GM21390 (cell line): Measurements from ENCODE around the gene OR51B5.
A peak's percentile ranks its signal among the peaks of the same experiment; 100 is the strongest.
"Not testable (repeated sequence)": the region's sequence is repeated elsewhere in the genome, so short reads cannot be mapped to it uniquely, and the experiment has no call there.

Source experiments
- ATAC-seq: cut with Tn5 transposase; IDR thresholded peaks from one replicate; pipeline ENCODE4 v1.9.1; 2021; ENCODE audit not compliant: unreplicated experiment

Gene OR51B5, protein sequence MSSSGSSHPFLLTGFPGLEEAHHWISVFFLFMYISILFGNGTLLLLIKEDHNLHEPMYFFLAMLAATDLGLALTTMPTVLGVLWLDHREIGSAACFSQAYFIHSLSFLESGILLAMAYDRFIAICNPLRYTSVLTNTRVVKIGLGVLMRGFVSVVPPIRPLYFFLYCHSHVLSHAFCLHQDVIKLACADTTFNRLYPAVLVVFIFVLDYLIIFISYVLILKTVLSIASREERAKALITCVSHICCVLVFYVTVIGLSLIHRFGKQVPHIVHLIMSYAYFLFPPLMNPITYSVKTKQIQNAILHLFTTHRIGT

DNA sequence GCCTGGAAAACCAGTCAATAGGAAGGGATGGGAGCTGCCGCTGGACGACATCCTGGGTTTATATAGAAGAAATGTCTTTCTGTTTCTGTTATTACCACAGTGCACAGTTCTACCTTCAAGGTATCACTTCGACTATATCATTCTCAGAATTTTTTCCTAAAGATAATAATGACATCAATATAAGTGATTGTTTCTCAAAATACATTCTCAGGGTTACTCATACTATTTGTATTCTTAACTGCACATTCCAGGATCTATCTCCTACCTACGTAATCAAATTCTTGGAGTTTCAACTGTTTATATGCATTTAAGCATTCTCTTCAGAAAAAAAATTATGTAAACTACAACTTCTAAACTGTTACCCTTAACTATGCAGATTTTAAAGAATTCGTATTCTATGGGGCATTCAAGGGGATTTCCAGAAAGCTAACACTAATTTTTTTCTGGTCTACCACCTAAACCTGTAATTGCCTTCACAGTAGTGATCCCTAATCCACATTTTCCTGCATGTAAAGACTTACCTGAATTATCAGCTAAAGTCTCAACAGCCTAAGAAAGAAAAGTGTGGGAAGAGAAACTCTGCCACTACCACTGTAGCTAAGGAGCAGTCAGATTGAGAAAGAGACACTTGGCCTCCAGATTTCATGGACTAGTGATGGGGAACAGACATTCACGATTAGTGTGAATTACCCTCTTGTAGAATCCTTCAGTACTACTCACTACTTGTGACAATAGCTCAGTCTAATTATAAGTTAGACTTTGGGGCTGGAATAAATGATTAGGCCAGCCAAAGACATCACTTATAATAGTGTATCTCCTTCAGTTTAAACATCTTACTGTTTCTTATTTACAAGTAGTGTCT, at the start of gene OR51B5:
Gene OR51B5, minus strand, starts transcription at position 51 of the 862 bp plus-strand sequence. Its CDS starts 0 bp downstream, at position 51.
- ATAC-seq, result no peak

DNA sequence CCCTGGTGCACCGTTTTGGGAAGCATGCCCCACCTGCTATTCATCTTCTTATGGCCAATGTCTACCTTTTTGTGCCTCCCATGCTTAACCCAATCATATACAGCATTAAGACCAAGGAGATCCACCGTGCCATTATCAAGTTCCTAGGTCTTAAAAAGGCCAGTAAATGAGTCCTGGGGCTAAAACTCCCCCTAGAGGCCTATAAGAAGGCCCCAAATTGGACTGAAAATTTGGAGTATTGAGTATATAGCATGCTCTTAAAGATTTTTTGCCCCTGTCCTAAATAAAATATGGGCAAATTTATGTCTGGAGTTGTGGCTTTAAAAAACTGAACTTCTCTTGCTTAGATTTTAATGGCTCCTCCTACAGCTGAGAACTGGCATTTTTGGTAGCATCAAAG, 46.9 kb upstream of the OR51B5 start:
- ATAC-seq, result no peak

DNA sequence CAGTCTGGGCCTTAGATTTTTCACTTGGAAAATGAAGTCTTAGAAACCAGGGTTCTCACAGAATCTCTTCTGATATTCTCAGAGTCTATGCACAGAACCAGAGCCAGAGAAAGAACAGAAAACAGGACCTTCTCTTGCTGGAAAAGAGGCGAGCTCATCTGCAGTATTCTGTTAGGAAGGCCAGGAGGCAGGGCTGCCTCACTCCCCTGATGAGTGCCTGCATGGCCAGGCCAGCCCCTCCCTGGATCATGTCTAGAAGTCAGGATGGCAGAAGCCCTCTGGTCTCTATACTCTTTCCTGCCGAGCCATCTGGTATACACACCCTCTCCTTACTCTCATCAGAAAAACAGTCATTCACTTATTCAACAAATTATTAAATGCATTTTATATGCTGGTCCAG, 41.0 kb upstream of the OR51B5 start:
- ATAC-seq, result no peak

DNA sequence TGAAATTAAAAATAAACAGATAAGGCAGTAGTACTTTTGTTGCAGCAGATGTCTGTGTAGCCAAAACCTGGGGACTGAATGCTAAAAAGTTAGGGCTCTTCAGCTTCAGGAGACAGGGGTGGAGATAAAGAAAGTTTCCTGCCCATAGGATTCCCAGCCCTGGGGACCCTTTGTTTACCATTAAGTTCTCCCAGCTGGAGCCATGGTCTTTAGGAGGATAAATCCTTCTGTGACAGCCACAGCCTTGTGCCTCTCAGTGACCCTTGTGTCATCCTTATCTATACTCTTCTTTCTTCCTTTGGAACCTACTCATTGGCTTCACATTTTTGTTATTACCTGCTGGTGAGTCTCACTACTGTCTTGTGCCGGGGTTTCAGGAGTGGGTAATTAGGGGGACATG, 40.3 kb upstream of the OR51B5 start, which contains the start of gene OR51M1:
Gene OR51M1, plus strand, starts transcription at position 237 of the 400 bp plus-strand sequence. CDS start 5,587 bp downstream, outside the sequence.
- no peak for ATAC-seq

DNA sequence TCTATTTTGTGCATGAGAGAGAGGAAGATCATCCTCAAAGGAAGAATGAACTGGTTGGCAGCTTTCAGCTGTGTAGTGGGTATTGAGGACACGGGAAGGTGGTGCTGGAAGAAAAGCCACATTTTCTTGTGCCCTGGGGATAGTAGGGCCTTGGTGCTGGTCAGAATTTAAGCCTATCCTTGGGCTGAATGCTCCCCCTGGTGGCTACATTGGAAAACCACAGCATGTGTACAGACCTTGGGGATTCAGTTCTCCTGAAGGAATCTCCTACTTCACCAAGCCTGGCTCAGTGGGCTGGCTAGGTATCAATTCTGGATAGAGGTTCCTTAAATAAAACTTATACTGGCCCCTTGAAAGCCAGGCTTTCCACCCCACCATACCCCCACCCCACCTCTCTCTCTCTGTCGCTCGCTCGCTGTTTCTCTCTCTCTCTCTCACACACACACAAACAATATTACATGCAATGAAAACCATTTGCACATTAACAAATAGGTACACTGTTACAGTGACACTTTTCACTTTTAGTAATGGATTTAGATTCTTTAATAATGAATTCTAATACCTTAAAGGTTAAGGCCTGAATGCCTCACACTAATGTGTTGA, 37.5 kb upstream of the OR51B5 start:
- ATAC-seq, result peak; percentile 90

DNA sequence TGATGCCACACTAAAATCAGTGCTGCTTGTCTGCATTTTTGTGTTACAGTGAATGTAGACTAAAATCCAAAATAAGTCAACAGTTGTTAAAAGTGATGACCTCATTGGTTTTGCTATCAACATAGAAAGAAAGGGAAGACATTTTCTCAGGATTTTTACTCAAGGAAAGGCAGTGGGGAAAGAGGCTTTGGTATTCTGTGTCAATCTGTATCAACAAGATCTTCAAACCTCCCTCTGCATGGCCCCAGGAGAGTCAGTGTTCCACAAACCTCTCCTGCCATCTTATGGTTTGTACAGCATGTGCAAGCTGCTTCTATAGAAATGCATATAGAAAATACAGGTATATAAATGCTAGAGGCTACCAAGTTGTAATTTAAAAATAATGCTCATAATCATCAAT, 26.5 kb upstream of the OR51B5 start:
- ATAC-seq, result no peak

DNA sequence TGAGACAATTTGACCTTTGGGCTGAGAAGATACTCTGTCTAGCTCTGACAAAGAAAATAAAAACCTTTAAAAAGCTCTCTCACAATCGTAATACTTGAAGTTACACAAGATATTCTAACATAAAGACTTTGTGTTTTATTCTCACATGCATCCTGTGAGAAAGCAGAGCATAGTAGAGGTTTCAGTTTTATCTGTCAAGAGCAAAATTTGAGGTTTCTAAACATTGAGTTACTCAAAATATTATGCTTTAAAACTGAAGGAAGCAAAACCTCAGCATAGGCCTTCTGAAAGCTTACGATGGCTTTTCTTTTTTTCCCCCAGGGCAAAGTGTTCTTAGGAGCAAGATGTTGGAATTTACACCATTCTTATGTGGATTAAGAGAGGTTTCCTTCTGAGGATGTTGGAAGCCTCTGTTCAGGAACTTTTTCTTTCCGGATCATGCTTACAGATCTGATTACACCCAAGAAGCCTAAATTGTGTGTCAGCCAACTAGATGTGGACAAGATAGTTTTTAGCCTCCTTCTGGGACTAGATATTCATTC, 25.2 kb upstream of the OR51B5 start:
- ATAC-seq, result no peak

DNA sequence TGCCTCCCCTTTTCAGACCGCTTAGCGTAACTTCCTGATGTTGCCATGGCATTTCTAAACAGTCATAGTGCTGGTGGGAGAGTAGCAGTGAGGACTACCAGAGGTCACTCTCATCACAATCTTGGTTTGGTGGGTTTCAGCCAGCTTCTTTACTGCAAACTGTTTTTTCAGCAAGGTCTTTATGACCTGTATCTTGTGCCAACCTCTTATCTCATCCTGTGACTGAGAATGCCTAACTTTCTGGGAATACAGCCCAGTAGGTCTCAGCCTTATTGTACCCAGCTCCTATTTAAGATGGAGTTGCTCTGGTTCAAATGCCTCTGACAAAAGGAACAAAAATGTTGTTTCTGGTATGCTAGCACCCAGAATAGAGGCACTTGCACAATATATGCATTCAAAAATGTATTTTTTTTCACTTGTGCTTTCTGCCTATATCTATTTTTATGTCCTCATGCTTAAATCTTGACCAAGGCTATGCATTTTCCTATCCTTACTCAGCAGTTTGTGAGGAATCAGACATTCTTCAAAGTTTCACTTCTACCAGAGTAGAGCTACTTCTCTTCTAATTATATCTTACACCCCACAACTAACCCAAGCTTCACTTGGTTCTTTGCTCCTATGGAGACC, 24.2 kb upstream of the OR51B5 start:
- ATAC-seq, result no peak

DNA sequence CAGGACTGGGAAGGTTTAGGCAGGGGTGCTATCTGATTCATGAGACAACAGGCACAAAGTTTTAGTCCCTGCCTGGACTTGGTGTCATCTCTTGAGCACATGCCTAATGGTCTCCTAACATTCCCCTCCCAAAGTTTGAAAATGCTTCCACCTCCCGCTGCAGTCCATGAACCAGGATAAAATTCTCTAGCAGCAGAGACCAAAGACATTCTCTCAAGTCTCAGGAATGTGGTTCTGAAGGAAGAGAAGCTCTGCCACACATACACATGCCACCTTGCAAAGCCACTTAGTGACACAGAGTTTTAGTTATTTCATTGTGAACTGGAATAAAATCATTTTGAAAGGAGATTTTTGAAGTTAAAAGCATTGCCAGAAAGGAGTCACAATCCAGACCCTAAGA, 23.5 kb upstream of the OR51B5 start:
- ATAC-seq, result no peak

DNA sequence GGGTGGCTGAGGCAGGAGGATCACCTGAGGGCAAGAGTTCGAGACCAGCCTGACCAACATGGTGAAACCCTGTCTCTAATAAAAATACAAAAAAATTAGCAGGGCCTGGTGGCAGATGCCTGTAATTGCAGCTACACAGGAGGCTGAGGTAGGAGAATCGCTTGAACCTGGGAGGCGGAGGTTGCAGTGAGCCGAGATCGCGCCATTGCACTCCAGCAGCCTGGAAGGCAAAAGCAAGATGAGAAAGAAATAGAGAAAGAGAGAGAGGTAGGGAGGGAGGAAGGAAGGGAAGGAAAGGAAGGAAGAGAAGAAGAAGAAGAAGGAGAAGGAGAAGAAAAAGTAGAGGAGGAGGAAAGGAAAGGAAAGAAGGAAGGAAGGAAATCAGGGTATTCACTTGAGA, 23.0 kb upstream of the OR51B5 start:
- not testable (repeated sequence) for ATAC-seq

DNA sequence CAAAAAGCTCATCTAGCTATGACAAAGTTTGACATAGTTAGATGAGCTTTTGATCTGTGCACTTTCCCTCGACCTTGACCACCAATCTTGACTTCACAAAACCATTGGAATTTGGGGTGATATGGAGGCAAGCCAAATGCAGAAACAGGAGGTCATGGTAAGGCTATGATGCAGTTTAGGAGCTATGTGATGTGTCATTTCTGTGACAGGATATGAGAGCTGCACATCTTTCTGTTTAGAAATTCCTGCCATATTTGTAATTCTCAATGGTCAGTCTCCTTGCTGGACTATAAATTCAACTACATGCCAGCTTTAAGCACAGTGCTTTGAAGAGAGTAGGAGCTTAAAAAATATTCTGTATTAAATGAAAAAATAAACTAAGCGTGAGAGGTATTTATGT, 20.9 kb upstream of the OR51B5 start:
- ATAC-seq, result no peak

DNA sequence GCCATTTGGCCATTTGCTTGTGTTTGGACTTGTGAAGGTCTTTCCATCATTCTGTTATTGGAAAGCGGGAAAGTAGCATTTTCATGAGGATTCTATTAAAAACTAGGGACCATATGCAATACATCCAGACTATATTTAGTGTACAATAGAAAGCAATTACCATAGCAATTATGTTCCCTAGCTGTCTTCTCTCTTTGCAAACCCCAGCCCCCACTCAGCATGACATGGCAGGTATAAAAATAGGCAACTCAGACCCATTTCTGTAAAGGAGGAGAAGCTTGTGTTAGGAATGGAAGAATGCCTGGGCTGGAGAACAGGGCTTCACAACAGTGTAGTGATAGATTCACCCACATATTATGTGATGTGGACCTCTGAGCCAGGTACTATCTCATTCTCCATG, 20.4 kb upstream of the OR51B5 start:
- no peak for ATAC-seq

DNA sequence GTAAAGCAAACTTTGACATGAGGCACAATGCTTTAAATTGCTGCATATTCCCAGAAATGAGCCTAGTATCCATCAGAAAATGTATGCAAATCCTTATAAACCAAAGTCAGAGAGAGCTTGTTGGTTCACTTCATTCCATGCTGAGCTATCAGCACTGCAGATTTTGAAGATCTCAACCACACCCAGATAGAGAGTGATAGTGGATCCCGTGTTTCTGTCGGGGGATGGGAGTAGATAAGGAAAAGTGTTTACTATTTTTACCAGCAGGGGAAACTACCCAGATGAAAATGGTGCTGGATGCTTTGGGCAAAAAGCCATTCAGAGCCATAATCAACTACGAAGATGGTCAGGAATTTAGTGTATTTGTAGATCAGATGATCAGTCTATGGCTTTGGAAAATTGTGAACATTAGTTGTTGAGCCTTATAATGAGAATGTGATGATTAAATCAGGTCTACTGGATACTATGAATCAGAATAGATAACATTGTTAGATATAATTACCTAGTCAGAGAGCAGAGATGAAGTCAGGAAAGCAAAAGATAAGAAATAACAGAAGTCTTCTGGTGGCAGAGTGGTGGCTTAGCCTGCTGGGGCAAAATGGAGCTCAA, 18.8 kb upstream of the OR51B5 start:
- no peak for ATAC-seq

DNA sequence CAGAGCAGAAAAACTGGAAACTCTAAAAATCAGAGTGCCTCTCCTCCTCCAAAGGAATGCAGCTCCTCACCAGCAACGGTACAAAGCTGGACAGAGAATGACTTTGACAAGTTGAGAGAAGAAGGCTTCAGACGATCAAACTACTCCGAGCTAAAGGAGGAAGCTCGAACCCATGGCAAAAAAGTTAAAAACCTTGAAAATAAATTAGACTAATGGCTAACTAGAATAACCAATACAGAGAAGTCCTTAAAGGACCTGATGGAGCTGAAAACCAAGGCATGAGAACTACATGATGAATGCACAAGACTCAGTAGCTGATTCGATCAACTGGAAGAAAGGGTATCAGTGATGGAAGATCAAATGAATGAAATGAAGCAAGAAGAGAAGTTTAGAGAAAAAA, 12.7 kb upstream of the OR51B5 start:
- not testable (repeated sequence) for ATAC-seq

DNA sequence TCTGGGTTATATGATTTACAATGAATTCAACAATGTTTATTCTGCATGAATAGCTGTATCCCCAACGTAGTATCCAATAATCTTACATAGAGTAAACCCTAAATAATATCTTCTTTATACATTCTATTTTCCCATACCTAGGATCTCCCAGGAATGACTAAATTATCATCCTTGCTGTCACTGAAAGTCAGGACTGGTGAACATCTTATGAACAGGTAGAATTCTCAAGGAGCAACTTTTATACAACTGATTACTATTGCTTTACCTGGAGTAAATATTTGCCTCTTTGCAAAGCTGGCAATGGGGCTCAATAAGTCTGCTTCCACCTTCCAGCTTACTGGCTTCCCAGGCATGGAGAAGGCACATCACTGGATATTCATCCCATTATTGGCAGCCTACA, 7.9 kb upstream of the OR51B5 start, which contains the start of gene OR51B6:
Gene OR51B6, plus strand, starts transcription at position 301 of the 400 bp plus-strand sequence. Its CDS starts 0 bp downstream, at position 301.
- ATAC-seq, result no peak

DNA sequence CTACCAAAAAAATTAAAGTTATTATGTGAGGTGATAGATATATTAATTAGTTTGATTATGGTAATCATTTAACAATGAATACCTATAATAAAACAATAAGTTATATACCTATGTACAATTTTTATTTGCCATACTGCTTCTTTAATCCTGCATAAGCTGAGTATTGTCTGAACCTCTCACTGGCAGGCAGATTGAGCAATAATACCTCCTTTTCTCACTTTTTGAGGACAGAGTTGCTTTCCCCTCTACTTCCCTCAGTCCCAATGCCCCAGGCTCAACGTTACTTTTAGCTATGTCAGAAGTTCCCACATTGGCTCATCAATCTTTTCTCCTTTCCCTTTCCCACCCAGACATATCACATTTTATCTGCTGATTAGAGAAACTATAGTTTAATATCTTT, 6.2 kb upstream of the OR51B5 start:
- no peak for ATAC-seq

DNA sequence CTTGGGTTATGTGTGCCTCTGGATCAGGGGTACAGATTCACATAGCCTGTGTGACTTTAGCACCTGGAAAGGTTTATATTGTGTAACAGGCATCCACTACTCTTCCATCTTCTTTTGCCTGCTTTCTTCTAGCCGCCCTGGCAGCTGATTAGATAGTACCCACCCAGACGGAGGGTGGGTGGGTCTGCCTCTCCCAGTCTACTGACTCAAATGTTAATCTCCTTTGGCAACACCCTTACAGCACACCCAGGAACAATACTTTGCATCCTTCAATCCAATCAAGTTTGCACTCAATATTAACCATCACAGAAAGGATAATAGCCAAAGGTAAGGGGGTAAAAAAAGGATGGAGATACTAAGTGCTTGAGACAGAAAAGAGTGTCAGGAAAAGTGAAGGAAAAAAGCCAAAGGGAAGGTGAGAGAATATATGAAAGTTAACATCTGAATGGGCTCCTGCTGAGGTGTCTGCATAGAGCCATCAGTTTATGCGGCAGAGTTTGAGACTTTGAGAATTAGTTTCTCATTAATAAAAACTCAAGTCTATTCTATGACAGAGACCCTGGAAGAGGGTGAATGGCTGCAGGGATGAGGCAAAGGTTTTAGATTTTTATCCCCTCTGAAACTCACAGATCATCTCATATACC, 5.3 kb upstream of the OR51B5 start:
- no peak for ATAC-seq

DNA sequence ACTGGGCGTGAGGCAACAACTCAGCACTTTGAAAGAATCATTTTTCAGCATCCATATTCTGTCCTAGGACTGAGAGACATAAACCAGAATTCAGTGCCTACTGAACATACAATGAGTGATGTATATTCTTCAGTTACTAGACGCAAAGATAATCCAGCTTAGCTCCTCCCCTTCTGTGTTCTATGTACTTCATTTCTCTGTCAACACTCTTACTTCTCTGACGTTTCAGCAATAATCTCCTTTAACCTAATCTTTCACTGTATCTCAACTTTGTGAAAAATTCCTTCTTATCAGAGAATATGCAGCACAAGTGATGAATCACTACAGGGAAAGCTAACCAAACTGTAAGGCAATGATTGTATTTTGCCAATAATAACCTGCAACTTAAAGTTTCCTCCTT, 2.5 kb upstream of the OR51B5 start:
- ATAC-seq, result no peak

DNA sequence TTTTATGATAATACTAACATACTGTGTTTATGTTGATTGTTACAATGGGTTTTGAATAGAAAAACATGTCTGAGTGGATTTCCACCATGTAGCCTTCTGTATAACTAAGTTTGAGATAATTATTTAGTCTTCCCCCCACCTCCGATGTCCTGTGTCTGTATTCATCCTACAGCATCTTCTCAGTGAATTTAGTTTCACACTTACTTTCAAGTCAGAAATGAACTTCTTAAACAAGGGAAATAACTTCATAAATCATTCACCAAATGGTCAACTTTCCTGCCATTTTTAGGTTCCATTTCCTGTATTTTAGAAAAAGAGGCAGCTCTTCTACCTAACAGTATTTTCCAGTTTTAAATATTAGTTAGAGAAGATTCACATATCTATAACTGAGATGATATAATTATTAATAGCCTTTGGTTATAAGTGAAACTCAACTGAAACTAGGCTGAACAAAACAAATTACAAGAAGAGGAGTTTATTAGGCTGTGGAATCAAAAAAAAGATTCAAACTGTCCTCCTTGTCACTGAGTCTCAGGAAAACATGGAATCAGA, 3.5 kb downstream of the OR51B5 start:
- peak; percentile 69 for ATAC-seq

DNA sequence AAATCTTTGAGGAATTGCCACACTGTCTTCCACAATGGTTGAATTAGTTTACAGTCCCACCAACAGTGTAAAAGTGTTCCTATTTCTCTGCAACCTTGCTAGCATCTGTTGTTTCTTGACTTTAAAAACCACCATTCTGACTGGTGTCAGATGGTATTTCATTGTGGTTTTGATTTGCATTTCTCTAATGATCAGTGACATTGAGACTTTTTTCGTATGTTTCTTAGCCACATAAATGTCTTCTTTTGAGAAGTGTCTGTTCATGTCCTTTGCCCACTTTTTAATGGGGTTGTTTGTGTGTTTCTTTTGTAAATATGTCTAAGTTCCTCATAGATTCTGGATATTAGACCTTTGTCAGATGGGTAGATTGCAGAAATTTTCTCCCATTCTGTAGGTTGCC, 6.1 kb downstream of the OR51B5 start:
- not testable (repeated sequence) for ATAC-seq
